ENCODE data around the gene B4GALT5.
"Not testable (repeated sequence)": the region's sequence is repeated elsewhere in the genome, so short reads cannot be mapped to it uniquely, and the experiment has no call there.

B4GALT5 gene

GRCh38 chr20:49627329-49627761, 86.3 kb downstream of the B4GALT5 start:
- Histone ChIP-seq H3K27me3 (ENCODE audit: insufficient read depth, low read depth) (no peaks in the 10 kb centered on the region), H3K36me3 (ENCODE audit: insufficient read depth) (no peaks in the 10 kb centered on the region), H3K4me1 (ENCODE audit: low read depth, poor library complexity, severe bottlenecking) (peaks cover 33% of the 10 kb centered on the region), H3K4me3 (IDR thresholded peaks at IDR 0.05; ENCODE audit: insufficient read depth, low read depth, low read length) (no peak overlapping the region), H3K27ac (no peak overlapping the region), H3K79me2 (ENCODE audit: insufficient read depth, low read depth) (no peaks in the 10 kb centered on the region), H3K9ac (no peak overlapping the region), H3K4me2 (no peak overlapping the region; the same call in 1 of the 2 replicates), H2AFZ (ENCODE audit: low read depth) (no peak overlapping the region), H4K20me1 (ENCODE audit: insufficient read depth) (no peaks in the 10 kb centered on the region)
- TF ChIP-seq CTCF (conservative IDR thresholded peaks at IDR 0.05; ENCODE audit: low read depth, low read length), result no peak

- not testable (repeated sequence) for H2AFZ ChIP-seq (ENCODE audit: low read depth); H3K27me3 ChIP-seq (ENCODE audit: insufficient read depth, low read depth); H3K27ac ChIP-seq; H3K4me2 ChIP-seq; H3K9ac ChIP-seq; H3K79me2 ChIP-seq (ENCODE audit: insufficient read depth, low read depth); H4K20me1 ChIP-seq (ENCODE audit: insufficient read depth); H3K4me3 ChIP-seq (IDR thresholded peaks at IDR 0.05; ENCODE audit: insufficient read depth, low read depth, low read length); H3K36me3 ChIP-seq (ENCODE audit: insufficient read depth)
- peaks cover 39% of the 10 kb centered on the region for H3K4me1 ChIP-seq (ENCODE audit: low read depth, poor library complexity, severe bottlenecking)
Observed at GRCh38 chr20:49624988-49625387, 88.7 kb downstream of the B4GALT5 start.

- no peak overlapping the region for H3K27ac ChIP-seq
- H2AFZ ChIP-seq (ENCODE audit: low read depth), result no peak overlapping the region
- H3K4me3 ChIP-seq (IDR thresholded peaks at IDR 0.05; ENCODE audit: insufficient read depth, low read depth, low read length), result no peak overlapping the region
- no peak for TF ChIP-seq CTCF (conservative IDR thresholded peaks at IDR 0.05; ENCODE audit: low read depth, low read length)
- no peaks in the 10 kb centered on the region for H4K20me1 ChIP-seq (ENCODE audit: insufficient read depth)
- H3K36me3 ChIP-seq (ENCODE audit: insufficient read depth), result no peaks in the 10 kb centered on the region
- no peak overlapping the region for H3K9ac ChIP-seq
- no peak overlapping the region for H3K4me2 ChIP-seq
- peaks cover 44% of the 10 kb centered on the region for H3K4me1 ChIP-seq (ENCODE audit: low read depth, poor library complexity, severe bottlenecking)
- H3K79me2 ChIP-seq (ENCODE audit: insufficient read depth, low read depth), result no peaks in the 10 kb centered on the region
- peaks cover 8% of the 10 kb centered on the region; the same call in 1 of the 2 replicates for H3K27me3 ChIP-seq (ENCODE audit: insufficient read depth, low read depth)
Observed at GRCh38 chr20:49624317-49624716, 89.4 kb downstream of the B4GALT5 start.

- Histone ChIP-seq H3K4me2 (no peak overlapping the region), H3K27ac (no peak overlapping the region), H3K36me3 (ENCODE audit: insufficient read depth) (no peaks in the 10 kb centered on the region), H4K20me1 (ENCODE audit: insufficient read depth) (no peaks in the 10 kb centered on the region), H3K4me3 (IDR thresholded peaks at IDR 0.05; ENCODE audit: insufficient read depth, low read depth, low read length) (no peak overlapping the region), H2AFZ (ENCODE audit: low read depth) (no peak overlapping the region), H3K79me2 (ENCODE audit: insufficient read depth, low read depth) (no peaks in the 10 kb centered on the region), H3K4me1 (ENCODE audit: low read depth, poor library complexity, severe bottlenecking) (peaks cover 50% of the 10 kb centered on the region), H3K9ac (no peak overlapping the region), H3K27me3 (ENCODE audit: insufficient read depth, low read depth) (peaks cover 24% of the 10 kb centered on the region; the same call in 1 of the 2 replicates)
- no peak for TF ChIP-seq CTCF (conservative IDR thresholded peaks at IDR 0.05; ENCODE audit: low read depth, low read length)
Observed at GRCh38 chr20:49622243-49622642, 91.4 kb downstream of the B4GALT5 start.

GRCh38 chr20:49620364-49621240, 93.1 kb downstream of the B4GALT5 start:
- H2AFZ ChIP-seq (ENCODE audit: low read depth), result no peak overlapping the region
- peaks cover 38% of the 10 kb centered on the region for H3K4me1 ChIP-seq (ENCODE audit: low read depth, poor library complexity, severe bottlenecking)
- TF ChIP-seq CTCF (conservative IDR thresholded peaks at IDR 0.05; ENCODE audit: low read depth, low read length), result no peak
- no peak overlapping the region; the same call in 1 of the 2 replicates for H3K9ac ChIP-seq
- H3K79me2 ChIP-seq (ENCODE audit: insufficient read depth, low read depth), result no peaks in the 10 kb centered on the region
- H3K36me3 ChIP-seq (ENCODE audit: insufficient read depth), result no peaks in the 10 kb centered on the region
- no peaks in the 10 kb centered on the region for H4K20me1 ChIP-seq (ENCODE audit: insufficient read depth)
- peaks cover 24% of the 10 kb centered on the region; the same call in 1 of the 2 replicates for H3K27me3 ChIP-seq (ENCODE audit: insufficient read depth, low read depth)
- H3K4me2 ChIP-seq, result peak overlapping the region; percentile 71
- H3K4me3 ChIP-seq (IDR thresholded peaks at IDR 0.05; ENCODE audit: insufficient read depth, low read depth, low read length), result no peak overlapping the region
- H3K27ac ChIP-seq, result peak overlapping the region; percentile 45; the same call in 1 of the 2 replicates

Data from KMS-11 (cell line).